K562 (cell line): ENCODE measurements around the gene DEPDC4. TPM values are rescaled to one million over a fixed set of nuclear protein-coding genes. Genes with fewer than 3 reads are reported as not detected.
A peak's percentile ranks its signal among the peaks of the same experiment; 100 is the strongest.

Source experiments
- ATAC-seq: fragments of 200-7000 bp; cut with Tn5 transposase; 3 replicates; pipeline ENCODE4 v1.9.1; 2020; ENCODE audit warnings: moderate library complexity
- Bru-seq: library from RNA; stranded (reverse); fragments of 400-500 nt; gene quantifications from one replicate; lab custom pipeline; 2021; lab: Mats Ljungman, UMichigan
- BruChase-seq, 2 experiments: library from RNA; stranded (reverse); fragments of 400-500 nt; gene quantifications; one replicate each; lab custom pipeline; 2021; lab: Mats Ljungman, UMichigan
- BruUV-seq: library from RNA; stranded (reverse); fragments of 400-500 nt; replicated peaks from 2 replicates; lab custom pipeline; 2021; lab: Mats Ljungman, UMichigan
- CTCF ChIA-PET: fragments of 300-600 bp; formaldehyde crosslinking; extraction: SDS; loops from one replicate; lab custom pipeline; 2021; ENCODE audit warnings: low intra/inter-chr PET ratio; lab: Yijun Ruan, JAX
- POLR2A ChIA-PET: fragments of 300-600, 350-650 bp; sonication (Branson Sonifier 250); formaldehyde crosslinking; extraction: SDS; loops from one replicate; lab custom pipeline; 2021; ENCODE audit warnings: antibody characterized with exemption, inconsistent platforms; lab: Yijun Ruan, JAX
- DNase-seq, 4 experiments: peaks; one replicate each; pipeline versions ENCODE4 v3.0.0 to v3.0.0-alpha.2; 2011 to 2018; ENCODE audit warnings: low spot score in 3 of 4, mixed read lengths in 3 of 4; ENCODE audit errors: extremely low read depth in 1 of 4
- FAIRE-seq: peaks from 2 replicates; lab custom pipeline; 2011; peaks lifted over from hg19 to GRCh38; lab: Jason Lieb, UNC
- H2AFZ ChIP-seq: 2 replicates; pipeline ENCODE4 v1.6.0; 2011; ENCODE audit warnings: low read depth, low read length, control low read depth, inconsistent platforms
- H3K27ac ChIP-seq: fragments of 200-600 bp; 3 replicates; pipeline ENCODE4 v1.8.0; 2011; ENCODE audit warnings: low read depth, mild to moderate bottlenecking, control low read depth, inconsistent platforms, low read length, moderate library complexity, mixed read lengths; ENCODE audit errors: extremely low read depth
- H3K27me3 ChIP-seq, 2 experiments: fragments of 300-600 bp in 1 of 2; 2 replicates in 1 of 2; 3 replicates in 1 of 2; pipeline versions ENCODE4 v1.6.0 to v1.8.0; 2011; ENCODE audit warnings: inconsistent platforms in 2 of 2, low read length in 2 of 2, mild to moderate bottlenecking in 1 of 2, mixed read lengths in 1 of 2, moderate library complexity in 1 of 2; ENCODE audit not compliant: control insufficient read depth in 2 of 2, insufficient read depth in 2 of 2
- H3K36me3 ChIP-seq: fragments of 300-600 bp; 3 replicates; pipeline ENCODE4 v1.8.0; 2011; ENCODE audit warnings: mild to moderate bottlenecking, low read length, inconsistent platforms; ENCODE audit not compliant: control insufficient read depth, insufficient read depth
- H3K4me1 ChIP-seq, 2 experiments: fragments of 200-600 bp in 1 of 2; replicated peaks in 1 of 2; 2 replicates in 1 of 2; 3 replicates in 1 of 2; pipeline versions ENCODE4 v1.5.1 to v1.8.0; 2011; ENCODE audit warnings: inconsistent platforms in 2 of 2, low read length in 2 of 2, mild to moderate bottlenecking in 1 of 2, mixed read lengths in 1 of 2, moderate library complexity in 1 of 2; ENCODE audit not compliant: control insufficient read depth in 2 of 2, insufficient read depth in 2 of 2
- H3K4me2 ChIP-seq: 2 replicates; pipeline ENCODE4 v1.6.1; 2011; ENCODE audit warnings: low read length, control low read depth, inconsistent platforms, mixed read lengths; ENCODE audit not compliant: insufficient read depth
- H3K4me3 ChIP-seq: fragments of 200-600 bp; sonication (generic), shearing (Covaris generic); 2 replicates; pipeline ENCODE4 v1.5.1; 2016; ENCODE audit warnings: control low read depth, inconsistent platforms
- H3K79me2 ChIP-seq: fragments of 200-600 bp; 3 replicates; pipeline ENCODE4 v1.8.0; 2011; ENCODE audit warnings: low read length, inconsistent platforms; ENCODE audit not compliant: control insufficient read depth, insufficient read depth
- H3K9ac ChIP-seq, 2 experiments: 2 replicates each; pipeline versions ENCODE4 v1.6.0 to v1.6.1; 2011; ENCODE audit warnings: low read depth in 2 of 2, low read length in 2 of 2, control low read depth in 1 of 2, inconsistent platforms in 1 of 2, mild to moderate bottlenecking in 1 of 2, mixed read lengths in 1 of 2; ENCODE audit not compliant: insufficient read depth in 1 of 2
- H3K9me1 ChIP-seq: one replicate; pipeline ENCODE4 v1.6.0; 2011; ENCODE audit warnings: inconsistent platforms, mild to moderate bottlenecking, low read length, moderate library complexity; ENCODE audit not compliant: control insufficient read depth, insufficient read depth
- H3K9me3 ChIP-seq: replicated peaks from 2 replicates; pipeline ENCODE4 v1.5.1; 2011; ENCODE audit warnings: low read depth, low read length, inconsistent platforms; ENCODE audit not compliant: control insufficient read depth, insufficient read depth
- H4K20me1 ChIP-seq: replicated peaks from 2 replicates; pipeline ENCODE4 v1.6.1; 2011; ENCODE audit warnings: low read length, inconsistent platforms, mixed read lengths; ENCODE audit not compliant: control insufficient read depth, insufficient read depth
- BRD4 ChIP-seq: fragments of 200-600 bp; sonication (generic); IDR thresholded peaks from 2 replicates; pipeline ENCODE4 v1.6.1; 2017; ENCODE audit warnings: inconsistent platforms
- FOXK2 ChIP-seq, 2 experiments: fragments of 450-650 bp; IDR thresholded peaks in 1 of 2; conservative IDR thresholded peaks in 1 of 2; 2 replicates each; pipeline ENCODE4 v1.6.1; 2016; ENCODE audit warnings: low read depth in 2 of 2, mild to moderate bottlenecking in 1 of 2
- FOXP1 ChIP-seq: sonication (generic); formaldehyde crosslinking; IDR thresholded peaks from 2 replicates; pipeline ENCODE4 v1.8.0; 2022; ENCODE audit warnings: mild to moderate bottlenecking, missing genetic modification reagents
- NFYB ChIP-seq: IDR thresholded peaks from 2 replicates; pipeline ENCODE4 v1.6.1; 2011; ENCODE audit warnings: mild to moderate bottlenecking, moderate library complexity; ENCODE audit not compliant: insufficient read length; ENCODE audit errors: extremely low read depth
- RB1 ChIP-seq: fragments of 450-650 bp; IDR thresholded peaks from 2 replicates; pipeline ENCODE4 v1.6.1; 2017; ENCODE audit warnings: low read depth, mild to moderate bottlenecking
- TFAM ChIP-seq: fragments of 250-450 bp; sonication (Bioruptor Pico); conservative IDR thresholded peaks from 2 replicates; pipeline ENCODE4 v1.5.0; 2021; ENCODE audit warnings: mild to moderate bottlenecking, moderate library complexity
- ZNF23 ChIP-seq: fragments of 250-450 bp; sonication (Bioruptor Pico); IDR thresholded peaks from 2 replicates; pipeline ENCODE4 v1.4.0; 2020; ENCODE audit warnings: mild to moderate bottlenecking
- ZNF311 ChIP-seq: fragments of 250-450 bp; sonication (Bioruptor Pico); IDR thresholded peaks from 2 replicates; pipeline ENCODE4 v1.4.0; 2020; ENCODE audit warnings: mild to moderate bottlenecking, moderate library complexity
- ZNF695 ChIP-seq: fragments of 450-650 bp; formaldehyde crosslinking; IDR thresholded peaks from 2 replicates; pipeline ENCODE4 v1.4.0; 2020; ENCODE audit warnings: mild to moderate bottlenecking, moderate library complexity
- ZNF764 ChIP-seq: fragments of 250-450 bp; sonication (Bioruptor Pico); IDR thresholded peaks from 2 replicates; pipeline ENCODE4 v1.4.0; 2020; ENCODE audit warnings: low read depth, mild to moderate bottlenecking, moderate library complexity
- WGBS: fragments of 100-300 bp; shearing (Covaris generic); methylation state at CpG from one replicate; pipeline ENCODE4 v1.1.6; 2016; ENCODE audit warnings: low coverage, mixed read lengths; ENCODE audit not compliant: insufficient coverage; ENCODE audit errors: missing lambda C conversion rate; 5-methylcytosine and 5-hydroxymethylcytosine counted together
- in situ Hi-C: fragments of 300-500 bp; cut with MboI; formaldehyde crosslinking; loops from 4 replicates; pipeline ENCODE4 v1.15.0; 2018; ENCODE audit warnings: inconsistent platforms, mixed read lengths
- intact Hi-C: fragments of 100-400 bp; cut with micrococcal nuclease; formaldehyde crosslinking; loops from 2 replicates; pipeline ENCODE4 v1.14.2; 2022
- long read RNA-seq, 3 experiments: library from polyadenylated mRNA in 2 of 3; library from RNA in 1 of 3; unstranded in 2 of 3; stranded (forward) in 1 of 3; transcript quantifications; one replicate each; pipeline ENCODE4 v2.0.0, GENCODE V29; 2019 to 2022
- polyA minus RNA-seq, 3 experiments: library from RNA; depleted of rRNA, polyadenylated mRNA; stranded (reverse); fragments of >200 nt; gene quantifications; 2 replicates each; pipeline ENCODE4 v1.2.3, GENCODE V29; 2011
- polyA plus RNA-seq, 8 experiments: library from polyadenylated mRNA; depleted of rRNA in 4 of 8; stranded (reverse) in 5 of 8; unstranded in 3 of 8; fragments of >200 nt; fragmentation: Nextera tagmentation in 2 of 8; fragmentation: Illumina TruSeq in 1 of 8; extraction: Ambion mirVana in 2 of 8; extraction: Trizol in 1 of 8; gene quantifications; 2 replicates each; pipeline versions ENCODE4 v1.2.1 to v1.2.3, GENCODE V29; 2011 to 2014; ENCODE audit warnings: inconsistent platforms in 1 of 8, missing spikeins in 1 of 8
- total RNA-seq, 7 experiments: library from RNA; depleted of rRNA in 6 of 7; stranded (reverse); fragments of >200 nt in 6 of 7; fragmentation: Illumina TruSeq in 2 of 7; extraction: Trizol in 2 of 7; gene quantifications; 2 replicates each; pipeline versions ENCODE4 v1.2.1 to v1.2.3, GENCODE V29; 2011 to 2021; ENCODE audit warnings: low replicate concordance in 1 of 7
- TF ChIP-seq, protein P1 (sequence below), 2 experiments: fragments of 450-650 bp in 1 of 2; sonication (generic) in 1 of 2; formaldehyde crosslinking in 1 of 2; IDR thresholded peaks in 1 of 2; conservative IDR thresholded peaks in 1 of 2; 2 replicates each; pipeline versions ENCODE4 v1.6.1 to v1.8.1; 2016 to 2023; ENCODE audit warnings: mild to moderate bottlenecking in 2 of 2, moderate library complexity in 2 of 2, inconsistent platforms in 1 of 2, missing genetic modification reagents in 1 of 2
- TF ChIP-seq, protein P2 (sequence below): sonication (generic); formaldehyde crosslinking; IDR thresholded peaks from 2 replicates; pipeline ENCODE4 v1.8.0; 2022; ENCODE audit warnings: missing genetic modification reagents, mild to moderate bottlenecking, borderline replicate concordance

The DEPDC4 gene
- total RNA-seq (2011; cell fraction: chromatin; rRNA removed; ENCODE audit: low replicate concordance), result 2.5 and 13.4 TPM in 2 replicates
- total RNA-seq (2011; cell fraction: nucleolus; rRNA removed), result 2.3 and 2.8 TPM in 2 replicates
- 5.1 and 5.5 TPM in 2 replicates for total RNA-seq (2011; cell fraction: nucleoplasm; rRNA removed)
- total RNA-seq (2014; rRNA removed) (3.0 and 3.6 TPM in 2 replicates), total RNA-seq (2014; rRNA removed; fragmentation: Illumina TruSeq; extraction: Trizol) (6.9 and 8.8 TPM in 2 replicates), total RNA-seq (2015; rRNA removed; fragmentation: Illumina TruSeq; extraction: Trizol) (4.6 and 5.0 TPM in 2 replicates), total RNA-seq (2021) (4.3 and 5.7 TPM in 2 replicates), polyA plus RNA-seq (2011; rRNA removed) (5.2 and 9.5 TPM in 2 replicates), polyA plus RNA-seq (2014; fragmentation: Illumina TruSeq; extraction: Trizol) (7.3 and 8.3 TPM in 2 replicates), polyA plus RNA-seq (2014; fragmentation: Nextera tagmentation; extraction: Ambion mirVana) (10 to 100 TPM; 11.9 to 13.2 TPM), polyA plus RNA-seq (2014; rRNA removed) (5.6 and 7.4 TPM in 2 replicates), polyA minus RNA-seq (2011; rRNA and poly(A)+ RNA removed) (4.7 and 9.5 TPM in 2 replicates), Bru-seq, nascent RNA (percentile 60 among the genes with signal in this experiment), BruChase-seq, experiment 1, labeled RNA remaining after a 2-hour chase (percentile 62 among the genes with signal in this experiment), BruChase-seq, experiment 2, labeled RNA remaining after a 6-hour chase (percentile 55 among the genes with signal in this experiment)
- 0.73 and 1.1 TPM in 2 replicates for polyA plus RNA-seq (2011; cell fraction: cytosol; rRNA removed)
- 1.8 and 3.6 TPM in 2 replicates for polyA plus RNA-seq (2011; cell fraction: nucleus; rRNA removed)
- 4.3 and 7.1 TPM in 2 replicates for polyA plus RNA-seq (2012)
- polyA minus RNA-seq (2011; cell fraction: cytosol; rRNA and poly(A)+ RNA removed), result 2.3 and 3.1 TPM in 2 replicates
- 4.4 TPM in 2 replicates for polyA minus RNA-seq (2011; cell fraction: nucleus; rRNA and poly(A)+ RNA removed)
- long read RNA-seq, experiment 1, partial matches to known transcripts, result 2 of 6 reads
- long read RNA-seq, experiment 1, other reads (novel, unspliced or antisense), result 2 of 6 reads
- long read RNA-seq, experiment 2, partial matches to known transcripts, result 0 of 5 reads
- long read RNA-seq, experiment 2, other reads (novel, unspliced or antisense), result 3 of 5 reads
- long read RNA-seq, experiment 3, partial matches to known transcripts, result 0 of 4 reads
- long read RNA-seq, experiment 3, other reads (novel, unspliced or antisense), result 1 of 4 reads

DNA sequence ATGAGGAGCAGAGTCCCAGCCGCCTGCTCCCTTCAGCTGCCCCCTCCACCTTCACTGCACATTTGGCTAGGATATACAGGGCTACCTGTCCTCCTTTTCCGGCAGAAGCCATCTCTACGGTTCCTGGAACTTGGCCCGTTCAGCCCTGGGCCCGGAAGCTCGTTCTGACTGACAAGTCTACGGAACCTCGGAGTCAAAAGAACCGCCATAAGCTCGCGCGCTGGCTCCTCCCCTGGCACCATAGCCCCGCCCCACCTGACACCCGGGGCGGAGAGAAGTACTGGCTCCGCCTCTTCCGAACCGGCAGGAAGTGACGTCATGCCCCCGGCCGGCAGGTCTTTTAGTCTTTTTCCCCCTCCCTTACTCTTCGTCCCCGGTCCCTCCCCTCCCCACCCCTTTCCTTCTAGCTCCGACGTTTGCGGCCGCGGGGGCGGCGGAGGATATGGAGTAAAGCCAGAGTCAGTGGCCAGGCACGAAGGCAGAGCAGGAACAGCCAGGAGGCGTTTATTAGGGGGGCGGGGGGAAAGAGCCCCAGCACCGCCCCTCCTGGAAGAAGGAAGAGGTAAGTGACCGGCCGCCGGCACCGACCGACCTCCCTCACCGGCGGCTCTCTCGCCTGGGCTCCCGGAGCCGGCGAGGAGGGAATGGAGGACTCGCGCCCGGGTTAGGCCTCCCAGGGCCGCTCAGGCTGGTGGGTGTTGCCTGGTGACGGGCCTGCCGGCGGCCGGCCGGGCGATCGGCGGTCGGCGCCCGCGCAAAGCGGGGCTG is at the start of gene DEPDC4, which contains the start of gene SCYL2:
TSS of gene DEPDC4 (minus strand) at position 245 of the 768 bp plus-strand sequence. CDS start at position 242, 3 bp downstream.
TSS of gene SCYL2 (plus strand) at position 343 of the 768 bp plus-strand sequence. CDS start 15,794 bp downstream, outside the sequence.
- Histone ChIP-seq H3K9me1 (no peaks in the 10 kb centered on the region), H3K79me2 (peaks cover 53% of the 10 kb centered on the region), H2AFZ (peak within 1 kb of the TSS; percentile 100), H3K9me3 (no peaks in the 10 kb centered on the region), H3K4me1 (peaks cover 0 to 10% of the 10 kb centered on the region in 2 experiments; a peak in 2 of 5 replicates), H3K27ac (peak within 1 kb of the TSS; percentile 96), H3K36me3 (peaks cover 5% of the 10 kb centered on the region; the same call in 1 of the 3 replicates), H3K4me3 (peak within 1 kb of the TSS; percentile 95), H3K4me2 (peak within 1 kb of the TSS; percentile 90), H3K9ac (peak within 1 kb of the TSS; percentile 97 to 100), H3K27me3 (no peaks in the 10 kb centered on the region), H4K20me1 (no peaks in the 10 kb centered on the region)
- no TSS peak for BruUV-seq
- ATAC-seq, result peak; percentile 85
- WGBS, result under 1% methylated on average over 27 of the region's 62 CpGs
- DNase-seq, result peak; percentile 96 to 98 (median 96)
- intact Hi-C loops, result loop anchor here (5.0 kb wide), 2 partner anchors 35 to 65 kb away; partner anchors contain the start of gene ACTR6
- ChIA-PET POLR2A (interaction anchor here (0.6 to 3.7 kb wide), 9 partner anchors 9 to 399 kb away, joined by 3 to 20 read pairs (median 4); no protein-coding TSS in a partner anchor), CTCF (no interaction called here)
- in situ Hi-C loops, result no loop called here
- FAIRE-seq, result peak; percentile 89
- TF ChIP-seq, protein P1, sequence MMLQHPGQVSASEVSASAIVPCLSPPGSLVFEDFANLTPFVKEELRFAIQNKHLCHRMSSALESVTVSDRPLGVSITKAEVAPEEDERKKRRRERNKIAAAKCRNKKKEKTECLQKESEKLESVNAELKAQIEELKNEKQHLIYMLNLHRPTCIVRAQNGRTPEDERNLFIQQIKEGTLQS (IDR thresholded peaks at IDR 0.05), result peak; percentile 100
- TF ChIP-seq, protein P1 (CRISPR knock-in tag; conservative IDR thresholded peaks at IDR 0.05), result no peak
- TF ChIP-seq ZNF23 (no peak), ZNF695 (CRISPR knock-in tag) (no peak), ZNF764 (CRISPR knock-in tag) (no peak), ZNF311 (CRISPR knock-in tag) (0 out of 2 replicates have a peak, but pooled peaks have one; percentile 34), BRD4 (peak; percentile 53; the same call in 1 of the 2 replicates), FOXP1 (CRISPR knock-in tag) (no peak), RB1 (peak; percentile 42; the same call in 1 of the 2 replicates), NFYB (no peak), TFAM (CRISPR knock-in tag) (no peak), FOXK2 (conservative IDR thresholded peaks at IDR 0.05 in 1 of 2, IDR thresholded peaks at IDR 0.05 in 1 of 2; ENCODE audit: low read depth in 2 of 2) (peak in 1 of 2 experiments; percentile 41; a peak in 1 of 4 replicates)
- TF ChIP-seq, protein P2, sequence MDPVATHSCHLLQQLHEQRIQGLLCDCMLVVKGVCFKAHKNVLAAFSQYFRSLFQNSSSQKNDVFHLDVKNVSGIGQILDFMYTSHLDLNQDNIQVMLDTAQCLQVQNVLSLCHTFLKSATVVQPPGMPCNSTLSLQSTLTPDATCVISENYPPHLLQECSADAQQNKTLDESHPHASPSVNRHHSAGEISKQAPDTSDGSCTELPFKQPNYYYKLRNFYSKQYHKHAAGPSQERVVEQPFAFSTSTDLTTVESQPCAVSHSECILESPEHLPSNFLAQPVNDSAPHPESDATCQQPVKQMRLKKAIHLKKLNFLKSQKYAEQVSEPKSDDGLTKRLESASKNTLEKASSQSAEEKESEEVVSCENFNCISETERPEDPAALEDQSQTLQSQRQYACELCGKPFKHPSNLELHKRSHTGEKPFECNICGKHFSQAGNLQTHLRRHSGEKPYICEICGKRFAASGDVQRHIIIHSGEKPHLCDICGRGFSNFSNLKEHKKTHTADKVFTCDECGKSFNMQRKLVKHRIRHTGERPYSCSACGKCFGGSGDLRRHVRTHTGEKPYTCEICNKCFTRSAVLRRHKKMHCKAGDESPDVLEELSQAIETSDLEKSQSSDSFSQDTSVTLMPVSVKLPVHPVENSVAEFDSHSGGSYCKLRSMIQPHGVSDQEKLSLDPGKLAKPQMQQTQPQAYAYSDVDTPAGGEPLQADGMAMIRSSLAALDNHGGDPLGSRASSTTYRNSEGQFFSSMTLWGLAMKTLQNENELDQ (CRISPR knock-in tag), result no peak
